MM.1S (cell line): ENCODE results near the gene MEG3.

Experiments used
- EZH2 ChIP-seq: fragments of 300-600 bp; sonication (generic); optimal IDR thresholded peaks from 2 replicates; pipeline ENCODE3; 2017; ENCODE audit warnings: low read depth, mild to moderate bottlenecking, antibody characterized with exemption, low read length, mixed read lengths
- TF ChIP-seq, protein P1 (sequence below): fragments of 300-600 bp; sonication (generic); IDR thresholded peaks from 2 replicates; pipeline ENCODE4 v1.5.1; 2016; ENCODE audit warnings: antibody characterized with exemption, low read length, mixed read lengths

DNA sequence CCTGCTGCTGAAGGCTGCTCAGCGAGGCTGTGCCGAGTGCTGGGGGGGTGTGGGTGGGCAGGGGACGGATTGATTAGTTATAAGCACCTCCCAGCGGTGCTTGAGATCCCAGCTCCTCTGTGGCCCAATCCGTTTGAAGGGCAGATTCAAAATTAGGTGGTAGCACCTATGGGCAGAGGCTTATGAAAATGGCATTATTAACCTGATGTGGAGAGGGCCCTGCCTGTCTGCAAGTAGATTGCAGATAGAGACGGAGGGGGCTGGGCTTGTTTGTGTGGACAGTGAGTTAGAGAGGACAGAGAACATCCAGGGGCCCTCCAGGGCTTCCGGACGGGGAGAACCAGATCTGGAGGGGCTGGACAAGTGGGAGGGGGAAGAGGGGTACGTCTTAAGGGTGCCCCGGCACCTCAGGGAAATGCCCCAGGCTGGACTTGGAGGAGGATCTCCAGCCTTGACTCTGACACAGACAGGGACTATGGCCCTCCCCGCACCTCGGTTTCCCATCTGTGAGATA is 77.8 kb downstream of the MEG3 start, which contains the start of gene RTL1:
- TF ChIP-seq, protein P1, sequence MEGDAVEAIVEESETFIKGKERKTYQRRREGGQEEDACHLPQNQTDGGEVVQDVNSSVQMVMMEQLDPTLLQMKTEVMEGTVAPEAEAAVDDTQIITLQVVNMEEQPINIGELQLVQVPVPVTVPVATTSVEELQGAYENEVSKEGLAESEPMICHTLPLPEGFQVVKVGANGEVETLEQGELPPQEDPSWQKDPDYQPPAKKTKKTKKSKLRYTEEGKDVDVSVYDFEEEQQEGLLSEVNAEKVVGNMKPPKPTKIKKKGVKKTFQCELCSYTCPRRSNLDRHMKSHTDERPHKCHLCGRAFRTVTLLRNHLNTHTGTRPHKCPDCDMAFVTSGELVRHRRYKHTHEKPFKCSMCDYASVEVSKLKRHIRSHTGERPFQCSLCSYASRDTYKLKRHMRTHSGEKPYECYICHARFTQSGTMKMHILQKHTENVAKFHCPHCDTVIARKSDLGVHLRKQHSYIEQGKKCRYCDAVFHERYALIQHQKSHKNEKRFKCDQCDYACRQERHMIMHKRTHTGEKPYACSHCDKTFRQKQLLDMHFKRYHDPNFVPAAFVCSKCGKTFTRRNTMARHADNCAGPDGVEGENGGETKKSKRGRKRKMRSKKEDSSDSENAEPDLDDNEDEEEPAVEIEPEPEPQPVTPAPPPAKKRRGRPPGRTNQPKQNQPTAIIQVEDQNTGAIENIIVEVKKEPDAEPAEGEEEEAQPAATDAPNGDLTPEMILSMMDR: no peak
- no peak for TF ChIP-seq EZH2
